ENCODE results near the gene DERA.
"Not testable (repeated sequence)": the region's sequence is repeated elsewhere in the genome, so short reads cannot be mapped to it uniquely, and the experiment has no call there.

DERA gene

DNA sequence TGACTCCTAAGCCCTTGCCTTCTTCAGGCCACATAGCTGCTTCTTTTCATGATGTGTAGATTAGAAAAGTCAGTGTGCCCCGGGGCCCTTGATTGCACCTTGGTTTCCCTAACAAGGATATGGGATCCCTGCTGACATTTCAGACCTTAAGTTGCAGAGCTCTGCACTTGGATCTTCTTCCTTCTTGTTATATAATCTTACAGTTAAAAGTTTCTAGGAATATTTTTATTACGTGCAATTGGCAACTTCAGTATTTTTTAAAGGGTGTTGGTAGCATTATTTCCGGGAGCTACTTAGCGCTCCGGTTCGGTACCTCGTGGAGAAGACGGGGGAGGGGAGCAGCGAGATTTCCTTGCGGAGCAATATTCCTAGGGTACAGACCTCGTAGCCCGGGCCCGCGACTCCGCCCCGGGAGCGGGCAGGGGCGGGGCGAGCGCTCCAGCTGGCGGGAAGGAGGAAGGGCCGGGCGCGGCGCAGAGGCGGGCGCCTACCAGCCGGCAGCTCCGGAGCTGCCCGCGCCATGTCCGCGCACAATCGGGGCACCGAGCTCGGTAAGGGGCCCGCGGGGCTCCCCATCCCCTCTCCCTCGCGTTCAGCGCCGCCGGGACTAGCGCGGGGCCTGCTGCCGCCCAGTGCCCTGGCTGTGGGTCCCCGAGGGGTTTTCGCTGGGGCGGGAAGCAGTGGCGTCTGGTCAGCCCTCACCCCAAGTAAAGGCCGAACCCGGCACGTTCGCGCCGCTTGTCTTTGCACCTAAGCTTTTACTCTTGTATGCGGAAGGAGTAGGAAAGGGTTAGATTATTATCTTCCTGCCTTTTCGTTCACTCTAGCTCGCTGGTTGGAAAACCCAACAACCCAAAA is at the start of gene DERA:
TSS of gene DERA (plus strand) at position 469 of the 858 bp plus-strand sequence. CDS start at position 521, 52 bp downstream.
- DNase-seq = peak; percentile 48 to 96 (median 70)
- intact Hi-C loops (cut with DNase I) = no loop called here

DNA sequence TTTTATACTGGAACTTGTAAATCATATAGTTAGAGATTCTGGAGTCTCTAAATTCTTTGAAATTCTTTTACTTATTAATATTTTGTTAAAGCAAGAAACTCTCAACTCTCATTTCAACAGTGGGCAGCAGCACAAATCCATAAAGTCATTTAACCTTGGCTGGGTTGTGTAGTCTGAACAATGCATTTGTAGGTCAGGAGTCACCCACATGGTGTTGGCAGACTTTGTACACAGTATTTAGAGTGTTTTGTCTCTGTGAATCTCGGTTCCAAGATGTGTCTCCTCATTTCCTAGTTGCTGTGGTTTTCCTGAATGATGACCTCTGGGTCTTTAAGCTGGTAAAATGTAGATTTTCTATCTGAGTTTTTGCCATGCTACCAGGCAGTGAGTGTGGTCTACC is 49.7 kb upstream of the DERA start:
- intact Hi-C loops (cut with DNase I) = no loop called here
- no peak for DNase-seq

DNA sequence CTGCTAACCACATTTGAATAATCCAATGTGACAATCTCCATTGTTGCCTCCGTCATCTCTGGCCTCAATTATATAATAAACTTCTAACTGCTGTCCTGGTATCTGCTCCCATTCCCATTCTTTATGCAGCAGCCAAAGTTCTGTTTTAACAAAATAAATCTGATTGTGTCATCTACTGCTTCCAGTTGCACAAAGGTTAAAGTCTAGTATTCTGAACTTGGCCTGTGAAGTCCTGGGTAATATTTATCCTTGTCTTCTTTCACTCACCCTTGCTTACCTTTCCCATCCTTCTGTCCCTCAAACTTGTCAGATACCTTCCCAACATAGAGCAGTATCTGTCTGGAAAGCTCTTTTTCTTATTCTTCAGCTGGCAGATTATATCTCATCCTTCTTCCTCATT is 48.3 kb upstream of the DERA start:
- intact Hi-C loops (cut with DNase I) = no loop called here
- no peak for DNase-seq

DNA sequence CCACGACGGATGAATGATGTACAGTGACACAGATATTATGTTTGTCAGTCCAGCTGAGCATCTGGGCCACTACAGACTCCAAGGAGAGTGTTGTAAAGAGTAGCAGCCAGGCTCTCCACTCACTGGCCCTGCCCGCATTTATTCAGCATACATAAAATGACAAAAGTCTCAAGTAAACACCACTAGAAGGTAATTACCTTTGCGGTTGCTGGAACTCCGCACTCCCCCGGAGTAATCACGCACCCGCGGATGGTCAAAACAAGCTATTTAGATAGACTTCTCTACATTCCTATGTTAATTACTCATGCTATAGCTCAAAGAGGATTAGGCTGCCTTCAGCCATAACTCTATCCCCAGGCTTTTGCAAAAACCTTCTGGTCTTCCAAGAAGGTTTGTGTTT is 47.8 kb upstream of the DERA start:
- DNase-seq = no peak
- intact Hi-C loops (cut with DNase I) = no loop called here

DNA sequence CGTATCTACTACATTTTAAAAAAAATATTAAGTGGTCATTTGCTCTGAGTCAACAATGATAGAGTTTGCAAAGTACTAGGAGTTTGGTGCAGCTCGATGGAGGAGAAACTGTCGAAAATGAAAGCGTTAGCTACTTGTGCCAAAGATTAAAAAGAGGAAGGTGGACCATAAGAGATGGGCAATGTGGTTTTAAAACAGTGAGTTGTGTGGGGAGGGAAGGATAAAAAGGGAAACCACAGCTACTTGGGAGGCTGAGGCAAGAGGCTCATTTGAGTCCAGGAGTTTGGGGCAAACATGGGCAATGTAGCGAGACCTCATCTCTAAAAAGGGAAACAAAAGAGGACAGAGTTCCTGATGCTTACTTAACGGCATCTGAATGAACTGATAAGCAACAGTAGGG is 47.1 kb upstream of the DERA start:
- DNase-seq = no peak
- intact Hi-C loops (cut with DNase I) = no loop called here

DNA sequence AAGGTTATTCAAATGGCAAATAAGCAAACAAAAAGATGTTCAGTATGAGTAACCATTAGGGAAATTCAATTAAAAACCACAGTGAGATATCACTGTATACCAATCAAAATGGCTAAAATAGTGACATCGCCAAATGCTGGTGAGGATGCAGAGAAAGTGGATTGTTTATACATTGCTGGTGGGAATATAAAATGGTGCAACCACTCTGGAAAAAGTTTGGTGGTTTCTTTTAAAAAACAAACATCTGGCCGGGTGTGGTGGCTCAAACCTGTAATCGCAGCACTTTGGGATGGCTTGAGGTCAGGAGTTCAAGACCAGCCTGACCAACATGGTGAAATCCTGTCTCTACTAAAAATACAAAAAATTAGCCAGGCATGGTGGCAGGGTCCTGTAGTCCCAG is 42.9 kb upstream of the DERA start:
- DNase-seq = no peak
- intact Hi-C loops (cut with DNase I) = no loop called here

DNA sequence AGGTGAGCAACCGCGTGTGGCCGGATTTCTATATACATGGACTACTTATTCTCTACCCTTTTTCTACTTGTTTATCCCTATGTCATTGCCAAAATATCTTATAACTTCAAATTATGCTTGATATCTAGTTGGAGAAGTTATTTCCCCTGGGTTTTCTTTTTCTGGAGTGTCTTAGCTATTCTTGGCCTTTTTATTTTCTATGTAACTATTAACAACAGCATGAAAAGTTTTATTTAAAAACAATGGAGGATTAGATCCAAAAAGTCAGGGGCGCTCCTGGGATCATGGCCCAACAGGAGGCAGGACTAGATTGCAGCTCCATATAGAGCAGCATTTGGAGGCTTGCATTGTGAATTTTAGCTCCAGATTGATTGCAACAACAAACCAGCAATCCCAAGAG is 37.6 kb upstream of the DERA start:
- DNase-seq = no peak
- intact Hi-C loops (cut with DNase I) = no loop called here

DNA sequence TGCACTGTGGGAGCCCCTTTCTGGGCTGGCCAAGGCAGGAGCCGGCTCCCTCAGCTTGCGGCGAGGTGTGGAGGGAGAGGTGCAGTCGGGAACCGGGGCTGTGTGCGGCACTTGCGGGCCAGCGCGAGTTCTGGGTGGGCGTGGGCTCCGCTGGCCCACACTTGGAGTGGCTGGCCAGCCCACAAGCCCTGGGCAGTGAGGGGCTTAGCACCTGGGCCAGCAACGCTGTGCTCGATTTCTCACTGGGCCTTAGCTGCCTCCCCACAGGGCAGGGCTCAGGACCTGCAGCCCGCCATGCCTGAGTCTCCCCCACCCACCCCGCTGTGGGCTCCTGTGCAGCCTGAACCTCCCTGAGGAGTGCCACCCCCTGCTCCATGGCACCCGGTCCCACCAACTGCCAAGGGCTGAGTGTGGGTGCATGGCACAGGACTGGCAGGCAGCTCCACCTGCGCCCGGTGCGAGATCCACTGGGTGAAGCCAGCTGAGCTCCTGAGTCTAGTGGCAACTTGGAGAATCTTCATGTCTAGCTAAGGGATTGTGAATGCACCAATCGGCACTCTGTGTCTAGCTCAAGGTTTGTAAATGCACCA is 36.5 kb upstream of the DERA start:
- DNase-seq = peak in 1 of 10 donors; percentile 72
- intact Hi-C loops (cut with DNase I) = not testable (repeated sequence)

DNA sequence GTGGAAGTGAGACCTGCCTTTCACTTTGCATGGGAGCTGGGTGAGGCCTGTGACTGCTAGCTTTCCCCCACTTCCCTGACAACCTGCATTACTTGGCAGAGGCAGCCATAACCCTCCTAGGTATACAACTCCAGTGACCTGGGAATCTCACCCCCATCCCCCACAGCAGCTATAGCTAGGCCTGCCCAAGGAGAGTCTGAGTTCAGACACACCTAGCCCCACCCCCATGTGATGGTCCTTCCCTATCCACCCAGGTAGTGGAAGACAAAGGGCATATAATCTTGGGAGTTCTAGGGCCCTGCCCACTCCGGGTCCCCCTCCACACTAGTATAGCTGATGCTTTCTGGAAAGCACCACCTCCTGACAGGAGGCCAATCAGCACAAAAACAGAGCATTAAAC is 35.3 kb upstream of the DERA start:
- intact Hi-C loops (cut with DNase I) = no loop called here
- DNase-seq = no peak

DNA sequence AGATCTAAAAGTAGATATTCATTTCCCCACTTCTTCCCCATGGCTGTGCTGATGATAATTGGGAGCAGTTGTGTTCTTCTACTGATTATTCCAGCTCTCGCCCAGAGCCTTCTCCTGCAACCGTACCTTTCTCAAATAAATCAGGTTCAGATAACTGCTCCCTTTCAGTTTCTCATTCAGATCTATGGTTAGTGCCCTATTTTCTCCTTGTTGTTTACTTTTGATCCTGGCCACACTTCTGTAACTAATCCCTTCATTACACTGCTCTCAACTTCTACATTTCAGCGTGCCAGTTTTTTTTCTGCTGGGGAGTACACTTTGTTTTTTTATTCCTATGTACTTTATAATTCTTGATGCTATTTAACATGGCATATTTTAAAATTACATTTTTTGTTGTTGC is 31.7 kb upstream of the DERA start:
- DNase-seq = no peak

DNA sequence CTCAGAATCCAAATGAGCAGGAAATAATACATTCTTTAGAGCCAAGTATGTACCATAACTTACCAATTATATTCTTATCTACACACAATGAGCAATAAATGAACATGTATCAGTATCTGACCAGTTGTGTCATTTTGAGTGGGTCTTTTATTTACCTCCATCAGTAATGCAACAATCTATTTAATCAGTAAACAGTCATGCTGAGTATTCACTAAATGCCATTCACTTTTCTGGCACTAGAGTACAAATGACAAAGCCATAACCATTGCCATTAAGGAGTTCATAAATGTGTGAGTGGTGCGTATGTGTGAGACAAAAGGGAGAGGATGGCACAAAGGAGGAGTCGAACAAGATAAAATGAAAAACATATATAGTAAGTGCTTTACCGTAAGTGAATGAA is 30.4 kb upstream of the DERA start:
- DNase-seq = no peak
- intact Hi-C loops (cut with DNase I) = no loop called here

More for the DNA sequence above, 31.7 kb upstream of the DERA start:
- intact Hi-C loops (cut with DNase I) = no loop called here

DNA sequence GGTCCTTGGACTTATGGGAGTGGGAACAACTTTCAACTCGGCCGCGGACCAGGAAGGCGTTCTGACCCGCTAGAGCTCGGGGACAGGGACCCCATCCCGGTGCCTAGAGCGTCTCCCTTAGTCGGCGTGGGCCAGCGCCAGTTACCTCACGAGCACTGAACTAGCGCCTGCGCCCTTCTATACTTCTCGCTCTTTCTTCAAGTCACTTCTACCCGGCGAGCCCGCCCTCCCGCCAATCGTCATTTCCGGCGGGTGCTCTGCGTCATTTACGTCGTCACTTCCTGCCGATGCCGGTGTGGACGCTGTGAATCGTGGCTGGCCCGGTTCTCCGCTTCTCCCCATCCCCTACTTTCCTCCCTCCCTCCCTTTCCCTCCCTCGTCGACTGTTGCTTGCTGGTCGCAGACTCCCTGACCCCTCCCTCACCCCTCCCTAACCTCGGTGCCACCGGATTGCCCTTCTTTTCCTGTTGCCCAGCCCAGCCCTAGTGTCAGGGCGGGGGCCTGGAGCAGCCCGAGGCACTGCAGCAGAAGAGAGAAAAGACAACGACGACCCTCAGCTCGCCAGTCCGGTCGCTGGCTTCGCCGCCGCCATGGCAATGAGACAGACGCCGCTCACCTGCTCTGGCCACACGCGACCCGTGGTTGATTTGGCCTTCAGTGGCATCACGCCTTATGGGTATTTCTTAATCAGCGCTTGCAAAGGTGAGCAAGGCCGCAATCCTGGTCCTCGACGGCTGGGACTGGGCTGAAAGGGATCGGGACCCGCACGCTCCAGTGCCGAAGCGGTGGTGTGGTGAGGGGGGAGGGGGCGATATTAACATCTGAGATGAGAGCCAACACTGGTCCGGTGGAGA is 28.8 kb upstream of the DERA start, which contains the start of gene STRAP:
TSS of gene STRAP (plus strand) at position 270 of the 854 bp plus-strand sequence. CDS start at position 591, 321 bp downstream.
- intact Hi-C loops (cut with DNase I) = no loop called here

DNA sequence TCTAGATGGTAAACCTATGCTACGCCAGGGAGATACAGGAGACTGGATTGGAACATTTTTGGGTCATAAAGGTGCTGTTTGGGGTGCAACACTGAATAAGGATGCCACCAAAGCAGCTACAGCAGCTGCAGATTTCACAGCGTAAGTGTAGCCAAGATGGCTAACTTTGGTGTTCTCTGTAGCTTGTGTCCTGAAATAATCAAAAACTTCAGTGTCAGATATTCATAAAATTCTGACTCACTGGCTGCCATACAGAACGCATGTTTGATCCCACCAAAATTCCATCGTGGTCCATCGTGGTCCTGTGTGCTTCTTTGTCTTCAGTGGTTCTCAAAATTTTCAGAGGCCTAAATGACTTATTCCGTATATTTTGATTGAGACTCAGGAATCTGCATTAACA is 27.6 kb upstream of the DERA start:
- intact Hi-C loops (cut with DNase I) = no loop called here
- no peak for DNase-seq

More for the DNA sequence above, 28.8 kb upstream of the DERA start, which contains the start of gene STRAP:
- peak; percentile 95 to 100 (median 98) for DNase-seq

DNA sequence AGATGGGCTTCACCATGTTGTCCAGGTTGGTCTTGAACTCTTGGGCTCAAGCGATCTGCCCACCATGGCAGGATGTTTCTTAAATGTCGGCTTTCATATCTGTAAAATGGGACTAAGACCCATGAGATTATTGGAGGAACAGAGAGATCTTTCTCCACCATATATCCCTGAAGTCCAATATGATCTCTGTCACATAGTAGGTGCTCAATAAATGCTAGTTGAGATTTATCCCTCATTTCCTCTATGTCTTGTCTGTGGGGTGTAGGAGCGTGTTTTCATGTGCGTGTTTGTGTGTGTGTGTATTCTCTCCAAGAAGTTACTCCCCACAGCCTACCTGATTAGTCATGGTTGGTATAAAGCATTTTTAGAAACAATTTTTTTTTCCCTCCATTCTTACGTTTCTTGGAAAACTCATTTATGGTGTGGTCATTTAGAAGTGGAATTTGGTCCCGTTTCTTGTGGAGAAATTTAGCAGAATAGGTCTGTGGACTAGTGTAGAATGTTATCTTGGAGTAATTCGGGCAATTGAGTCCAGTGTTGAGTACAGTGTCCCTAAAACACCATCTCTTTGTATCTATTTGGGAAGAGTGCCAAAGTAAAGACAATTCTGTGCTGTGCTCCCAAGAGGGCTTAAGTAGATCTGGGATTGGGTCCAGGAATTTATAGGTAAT is 24.6 kb upstream of the DERA start:
- no peak for DNase-seq

DNA sequence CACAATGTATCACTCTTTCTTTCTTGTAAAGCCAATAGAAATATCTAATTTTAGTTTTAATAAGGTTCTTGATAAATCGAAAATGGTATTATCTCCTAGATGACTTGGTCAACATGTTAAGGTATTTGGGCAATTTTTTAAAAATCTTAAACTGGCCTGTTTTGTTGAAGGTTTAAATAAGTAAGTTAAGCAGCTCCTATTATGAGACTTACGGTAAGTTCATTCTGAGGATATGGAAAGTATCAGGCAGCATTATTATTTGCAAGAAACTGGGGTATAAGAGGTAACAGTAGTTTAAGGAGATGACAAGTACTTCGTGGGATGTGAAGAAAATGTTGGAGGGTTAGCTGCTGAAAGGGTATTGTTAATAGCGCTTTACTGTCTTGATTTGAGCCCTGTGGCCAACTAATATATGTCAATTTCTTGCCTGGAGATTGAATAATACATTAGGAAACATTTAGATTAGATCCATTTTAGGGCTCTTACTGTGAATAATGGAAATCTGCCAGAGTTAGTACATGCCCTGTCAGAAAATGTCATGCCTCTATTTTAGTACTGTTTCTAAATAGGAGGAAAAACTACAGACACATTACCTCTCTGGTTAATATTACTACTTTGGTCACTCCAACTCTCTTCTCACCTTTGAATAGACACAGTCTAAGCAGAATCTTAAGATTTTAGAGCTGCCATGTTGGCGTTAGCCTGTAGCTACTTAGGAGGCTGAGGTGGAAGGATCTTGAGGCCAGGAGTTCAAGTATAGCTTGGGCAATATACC is 23.9 kb upstream of the DERA start:
- DNase-seq = no peak
- intact Hi-C loops (cut with DNase I) = no loop called here

More for the DNA sequence above, 24.6 kb upstream of the DERA start:
- intact Hi-C loops (cut with DNase I) = no loop called here

DNA sequence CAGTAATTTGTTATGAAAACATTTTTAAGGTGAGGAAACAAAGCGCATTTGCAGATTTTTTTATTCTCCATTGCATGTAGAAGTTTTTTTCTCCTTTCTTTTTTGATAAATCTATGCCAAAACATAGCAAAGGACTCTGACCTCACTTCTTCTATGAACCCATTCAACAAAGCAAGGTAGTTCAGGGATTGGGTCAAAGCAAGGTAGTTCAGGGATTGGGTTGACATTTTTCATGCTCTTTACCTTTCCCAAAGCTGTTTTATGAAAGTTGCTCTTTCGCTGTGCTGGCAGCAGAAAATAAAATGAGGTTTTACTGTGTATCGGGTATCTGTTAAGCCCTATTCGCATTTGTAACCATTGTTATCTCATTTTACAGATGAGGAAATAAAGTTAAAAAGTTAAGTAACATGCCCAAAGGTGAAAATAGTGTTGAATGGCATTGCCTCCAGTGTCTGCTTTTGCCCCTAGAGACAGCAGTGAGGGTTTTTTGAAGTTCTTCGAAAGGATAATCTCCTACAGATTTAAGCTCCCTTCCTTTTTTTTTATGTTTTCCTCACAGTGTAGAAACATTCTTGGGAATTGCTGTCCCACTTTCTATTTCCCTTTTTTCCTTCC is 18.4 kb upstream of the DERA start:
- DNase-seq = no peak
- intact Hi-C loops (cut with DNase I) = no loop called here

DNA sequence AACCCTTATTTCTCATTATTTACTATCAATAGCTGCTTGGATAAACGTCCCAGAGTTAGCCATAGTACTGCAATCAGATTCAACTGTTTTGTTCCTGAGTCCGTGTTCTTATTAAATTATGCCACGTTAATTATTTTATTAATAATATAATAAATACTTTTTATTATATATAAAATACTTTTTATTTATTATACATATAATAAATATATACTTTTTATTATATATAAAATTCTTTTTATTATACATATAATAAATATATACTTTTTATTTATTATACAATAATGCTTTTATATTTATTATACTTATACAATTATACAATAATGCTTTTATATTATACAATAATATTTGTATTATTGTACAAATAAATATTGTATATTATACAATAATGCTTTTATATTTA is 17.9 kb upstream of the DERA start:
- intact Hi-C loops (cut with DNase I) = no loop called here
- DNase-seq = no peak

DNA sequence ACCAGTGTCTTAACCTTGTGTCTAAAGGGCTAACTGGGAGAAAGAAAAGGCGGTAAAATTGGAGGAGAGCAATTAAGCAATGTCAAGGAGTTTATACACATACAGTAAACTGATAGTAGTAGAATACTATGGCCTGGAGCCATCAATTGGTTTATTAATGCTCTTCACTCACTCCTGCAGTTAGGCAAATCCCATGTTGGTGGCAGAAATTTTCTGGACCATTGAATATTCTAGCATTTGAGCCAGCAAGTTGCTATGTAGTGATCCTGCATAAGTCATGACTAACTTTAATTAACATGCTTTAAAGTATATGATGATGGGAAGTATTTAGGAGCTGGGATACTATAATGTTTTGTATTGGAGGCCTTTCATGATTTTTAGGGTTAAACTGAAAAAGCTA is 14.3 kb upstream of the DERA start:
- no peak for DNase-seq
- intact Hi-C loops (cut with DNase I) = no loop called here

DNA sequence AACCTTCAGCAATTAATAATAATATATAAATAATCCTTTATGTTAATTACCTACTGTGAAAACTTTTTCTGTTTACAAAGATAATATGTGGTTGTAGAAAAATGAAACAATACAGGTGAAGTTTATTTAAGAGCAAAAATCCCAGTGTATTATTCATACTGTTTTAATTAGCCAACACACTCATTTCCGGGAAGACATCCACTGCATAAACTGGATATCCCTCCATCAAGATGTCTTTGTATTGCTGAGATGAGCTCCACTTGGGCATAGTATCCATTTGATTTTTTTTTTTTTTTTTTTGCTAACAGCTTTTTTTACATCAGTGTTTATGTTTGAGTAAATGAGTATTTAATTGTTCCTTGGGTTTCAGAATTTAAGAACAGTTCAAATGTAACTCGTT is 13.7 kb upstream of the DERA start:
- intact Hi-C loops (cut with DNase I) = no loop called here
- DNase-seq = no peak

All from posterior cingulate gyrus (tissue), 11 donors.